Esophagus squamous epithelium (tissue), 4 donors: ENCODE results near the gene DPCD.

Experiments used
- CTCF ChIP-seq, 6 experiments: fragments of 450-650 bp in 4 of 6; fragments of 200-600 bp in 2 of 6; sonication (generic) in 2 of 6; IDR thresholded peaks; one replicate each; pipeline ENCODE4 v1.5.1; 2016 to 2019; ENCODE audit warnings: antibody characterized with exemption in 6 of 6, mild to moderate bottlenecking in 4 of 6, moderate library complexity in 4 of 6
- POLR2A ChIP-seq, 4 donors: fragments of 450-650 bp; IDR thresholded peaks; one replicate each; pipeline ENCODE4 v1.6.1; 2017; ENCODE audit warnings: antibody characterized with exemption in 4 of 4, mild to moderate bottlenecking in 4 of 4, moderate library complexity in 3 of 4

DNA sequence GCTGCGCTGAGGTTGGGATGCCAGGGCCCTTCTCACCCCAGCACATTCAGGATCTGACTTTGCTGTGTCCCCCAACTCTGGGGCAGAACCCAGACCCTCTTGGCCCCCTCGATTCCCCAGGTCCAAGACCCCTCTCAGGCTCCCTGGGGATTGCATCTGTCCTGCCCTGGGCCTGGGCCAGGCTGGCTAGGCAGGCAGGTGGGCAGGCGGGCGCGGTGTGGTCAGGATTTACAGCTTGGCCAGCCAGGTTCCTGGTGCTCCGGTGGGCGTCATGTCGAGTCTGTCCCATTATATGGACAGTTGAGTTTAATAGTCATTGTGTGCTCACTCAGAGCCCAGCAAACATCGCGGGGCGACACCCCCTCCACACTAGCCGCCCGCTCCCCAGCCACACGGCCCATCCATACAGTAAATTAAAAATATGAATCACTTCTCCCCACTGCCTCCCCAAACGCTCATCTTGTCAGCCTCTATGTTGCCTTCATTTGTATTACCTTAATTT, 23.6 kb upstream of the DPCD start:
- TF ChIP-seq CTCF (IDR thresholded peaks at IDR 0.05) (no peak), POLR2A (IDR thresholded peaks at IDR 0.05) (no peak)
